Tibial artery (tissue), 4 donors: ENCODE measurements around the gene LRP1B.

Source experiments
- DNase-seq, 2 donors: peaks; one replicate each; pipeline ENCODE4 v3.0.0-alpha.2; 2019
- H3K27ac ChIP-seq, 2 donors: fragments of 200-600 bp; sonication (generic) in 1 of 2; 1 replicate in 1 of 2; 2 replicates in 1 of 2; pipeline ENCODE4 v1.5.1; 2018 to 2019; ENCODE audit warnings: mild to moderate bottlenecking in 1 of 2
- H3K27me3 ChIP-seq, 2 donors: fragments of 200-600 bp; sonication (generic) in 1 of 2; one replicate each; pipeline versions ENCODE4 v1.5.1 to v1.6.0; 2016 to 2019
- H3K36me3 ChIP-seq, 3 donors: fragments of 200-600 bp; sonication (generic) in 2 of 3; one replicate each; pipeline ENCODE4 v1.5.1; 2016 to 2019; ENCODE audit warnings: mild to moderate bottlenecking in 2 of 3
- H3K4me1 ChIP-seq, 4 donors: fragments of 200-600 bp; sonication (generic) in 2 of 4; 1 replicate in 3 of 4; 2 replicates in 1 of 4; pipeline ENCODE4 v1.5.1; 2016 to 2019
- H3K4me3 ChIP-seq, 2 donors: fragments of 200-600 bp; sonication (generic) in 1 of 2; 1 replicate in 1 of 2; 2 replicates in 1 of 2; pipeline ENCODE4 v1.5.1; 2018 to 2019; ENCODE audit warnings: mild to moderate bottlenecking in 2 of 2
- H3K9me3 ChIP-seq, 3 donors: fragments of 200-600 bp; sonication (generic) in 1 of 3; one replicate each; pipeline ENCODE4 v1.5.1; 2016 to 2019
- CTCF ChIP-seq, 2 experiments: fragments of 200-600 bp in 1 of 2; fragments of 450-650 bp in 1 of 2; IDR thresholded peaks; one replicate each; pipeline ENCODE4 v1.5.1; 2017 to 2019; ENCODE audit warnings: antibody characterized with exemption in 2 of 2, mild to moderate bottlenecking in 1 of 2, moderate library complexity in 1 of 2
- intact Hi-C: fragments of 100-400 bp; cut with DNase I; formaldehyde crosslinking; loops from one replicate; pipeline ENCODE4 v1.15.0; 2023; ENCODE audit warnings: low total_unique reads

Gene LRP1B

DNA sequence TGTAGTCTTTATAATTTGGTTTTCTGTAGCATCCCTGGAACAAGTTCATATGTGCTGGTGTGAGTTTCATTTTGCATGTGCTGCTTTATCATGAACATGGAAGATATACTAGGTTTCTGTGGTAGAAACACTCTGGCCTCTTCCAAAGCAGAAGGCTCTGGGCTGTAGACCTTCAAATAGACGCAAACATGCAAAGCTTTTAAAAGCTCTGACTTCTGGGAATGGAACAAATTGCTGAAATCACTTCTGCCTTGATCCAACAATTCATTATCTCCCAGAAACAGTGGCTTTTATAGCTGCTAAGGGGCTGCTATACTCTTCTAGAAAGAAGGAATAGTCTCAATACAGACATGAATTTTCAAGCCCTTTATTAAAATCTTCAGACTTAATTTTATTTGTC, 382.2 kb downstream of the LRP1B start:
- H3K27ac ChIP-seq, result no peak overlapping the region
- no peak for TF ChIP-seq CTCF (IDR thresholded peaks at IDR 0.05)
- H3K4me3 ChIP-seq, result no peak overlapping the region
- H3K27me3 ChIP-seq, result no peaks in the 10 kb centered on the region
- no peaks in the 10 kb centered on the region for H3K9me3 ChIP-seq
- intact Hi-C loops, result no loop called here
- no peak for DNase-seq
- H3K4me1 ChIP-seq, result no peaks in the 10 kb centered on the region
- no peaks in the 10 kb centered on the region for H3K36me3 ChIP-seq

GRCh38 chr2:141741652-141742051, 389.2 kb downstream of the LRP1B start:
- no peaks in the 10 kb centered on the region for H3K9me3 ChIP-seq
- H3K4me3 ChIP-seq, result no peak overlapping the region
- no peaks in the 10 kb centered on the region for H3K36me3 ChIP-seq
- TF ChIP-seq CTCF (IDR thresholded peaks at IDR 0.05), result no peak
- H3K4me1 ChIP-seq, result no peaks in the 10 kb centered on the region
- H3K27ac ChIP-seq, result no peak overlapping the region
- no peaks in the 10 kb centered on the region for H3K27me3 ChIP-seq
- intact Hi-C loops, result no loop called here
- DNase-seq, result no peak

DNA sequence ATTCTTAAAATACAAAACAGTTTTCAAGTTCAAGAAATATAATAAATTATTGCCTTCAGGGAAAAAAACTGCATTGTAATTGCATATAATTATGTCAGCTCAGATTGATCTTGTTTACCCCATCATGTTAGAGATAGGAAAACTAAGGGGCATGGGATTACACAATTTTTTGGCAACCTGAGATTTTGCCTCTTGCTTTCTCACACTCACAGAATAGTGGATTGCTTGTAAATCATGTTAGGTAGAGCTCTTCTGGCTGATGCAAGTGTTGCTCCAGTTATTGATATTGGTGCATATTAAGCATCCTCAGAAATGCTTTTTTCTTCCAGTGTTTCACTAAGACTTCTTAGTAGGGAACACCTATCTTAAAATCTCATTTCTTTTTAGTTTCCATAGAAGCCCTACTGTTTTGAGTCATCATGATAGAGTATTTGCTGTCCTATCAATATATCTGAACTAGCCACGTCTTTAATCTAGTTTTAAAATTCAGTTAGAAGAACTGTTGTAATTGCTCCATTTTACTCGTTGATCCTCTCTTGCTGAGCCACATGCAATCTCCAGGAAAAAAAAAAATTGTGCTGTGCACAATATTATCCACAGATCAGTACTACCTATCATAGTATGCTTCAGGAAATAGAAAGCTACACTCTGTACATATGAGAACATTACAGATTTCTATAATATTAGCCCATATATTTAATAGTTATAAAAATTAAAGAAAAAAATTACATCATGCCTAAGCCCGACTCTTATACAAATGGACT, 393.1 kb downstream of the LRP1B start:
- no peaks in the 10 kb centered on the region for H3K27me3 ChIP-seq
- no peaks in the 10 kb centered on the region for H3K4me1 ChIP-seq
- H3K9me3 ChIP-seq, result no peaks in the 10 kb centered on the region
- H3K27ac ChIP-seq, result no peak overlapping the region
- no peak for TF ChIP-seq CTCF (IDR thresholded peaks at IDR 0.05)
- intact Hi-C loops, result no loop called here
- no peak for DNase-seq
- no peak overlapping the region for H3K4me3 ChIP-seq
- H3K36me3 ChIP-seq, result no peaks in the 10 kb centered on the region

GRCh38 chr2:141736466-141736865, 394.4 kb downstream of the LRP1B start:
- DNase-seq, result no peak
- TF ChIP-seq CTCF (IDR thresholded peaks at IDR 0.05), result no peak
- H3K9me3 ChIP-seq, result no peaks in the 10 kb centered on the region
- no peak overlapping the region for H3K4me3 ChIP-seq
- no peak overlapping the region for H3K27ac ChIP-seq
- intact Hi-C loops, result no loop called here
- H3K27me3 ChIP-seq, result no peaks in the 10 kb centered on the region
- H3K4me1 ChIP-seq, result no peaks in the 10 kb centered on the region
- no peaks in the 10 kb centered on the region for H3K36me3 ChIP-seq

GRCh38 chr2:141728886-141729285, 401.9 kb downstream of the LRP1B start:
- intact Hi-C loops, result no loop called here
- no peak overlapping the region for H3K27ac ChIP-seq
- no peak for DNase-seq

More at GRCh38 chr2:141728886-141729285, 401.9 kb downstream of the LRP1B start:
- Histone ChIP-seq H3K4me3 (no peak overlapping the region), H3K9me3 (no peaks in the 10 kb centered on the region), H3K4me1 (no peaks in the 10 kb centered on the region), H3K36me3 (no peaks in the 10 kb centered on the region), H3K27me3 (no peaks in the 10 kb centered on the region)
- TF ChIP-seq CTCF (IDR thresholded peaks at IDR 0.05), result no peak
